HG03066 (cell line): ENCODE results near the gene IFNGR1.
"Not testable (repeated sequence)": the region's sequence is repeated elsewhere in the genome, so short reads cannot be mapped to it uniquely, and the experiment has no call there.

Source experiments
- ATAC-seq: cut with Tn5 transposase; IDR thresholded peaks from one replicate; pipeline ENCODE4 v1.9.1; 2021; ENCODE audit warnings: low read depth; ENCODE audit not compliant: unreplicated experiment

IFNGR1 gene

GRCh38 chr6:137218917-137219663 lies at the start of gene IFNGR1:
IFNGR1 (minus strand) TSS chr6:137219385; CDS start chr6:137219327, 58 bp downstream.
- ATAC-seq: peak; percentile 80

GRCh38 chr6:137268911-137269310 lies 49.7 kb upstream of the IFNGR1 start:
- no peak for ATAC-seq

DNA sequence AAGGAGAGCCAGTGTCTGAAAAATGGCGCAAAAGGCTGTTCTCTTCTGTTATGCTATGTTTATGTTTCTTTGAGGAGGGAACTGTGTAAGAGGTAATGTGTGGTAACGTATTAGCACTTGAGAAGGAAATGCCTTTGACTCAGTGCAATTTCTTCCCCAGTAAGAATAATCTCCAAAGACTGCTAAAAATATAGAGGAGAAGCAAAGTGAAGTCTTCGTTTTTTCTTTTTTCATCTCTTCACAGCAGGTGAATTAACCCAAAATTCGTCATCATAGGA lies 47.1 kb upstream of the IFNGR1 start:
- no peak for ATAC-seq

DNA sequence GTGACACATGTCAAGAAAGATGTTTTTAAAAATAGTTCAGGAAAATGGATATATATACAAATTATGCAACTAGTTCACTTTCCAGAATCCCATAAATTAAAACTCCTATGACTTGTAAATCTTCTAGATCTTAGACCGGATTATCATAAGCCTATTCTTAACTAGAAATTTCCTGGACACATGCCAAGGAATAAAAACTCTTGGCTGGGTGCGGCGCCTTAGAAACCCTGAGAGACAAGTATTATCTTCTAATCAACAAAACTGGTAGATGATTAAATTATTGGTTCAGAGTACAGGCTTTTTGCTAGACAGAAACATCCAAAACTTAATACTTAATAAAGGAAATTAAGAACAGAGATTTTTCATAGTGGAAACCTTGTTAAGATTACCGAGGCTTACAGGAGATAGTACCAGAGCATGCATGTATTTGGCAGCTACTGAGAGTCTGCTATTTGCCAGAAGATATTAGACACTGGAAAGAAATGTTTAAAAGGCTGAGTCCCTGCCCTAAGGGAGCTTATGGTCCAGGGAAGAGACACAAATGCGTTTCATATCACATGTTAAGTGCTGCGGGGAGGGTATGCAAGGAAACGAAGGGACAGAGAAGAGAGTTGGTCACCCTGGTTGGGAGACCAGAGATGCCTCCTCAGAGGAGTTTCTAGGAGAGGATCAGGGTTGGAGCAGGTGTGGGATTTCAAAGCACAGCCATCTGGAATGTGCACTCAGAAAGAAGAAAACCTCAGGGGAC lies 46.5 kb upstream of the IFNGR1 start:
- no peak for ATAC-seq

GRCh38 chr6:137264311-137265075 lies 45.3 kb upstream of the IFNGR1 start:
- ATAC-seq: no peak

GRCh38 chr6:137261761-137262160 lies 42.6 kb upstream of the IFNGR1 start:
- ATAC-seq: peak; percentile 72

GRCh38 chr6:137261361-137261760 lies 42.2 kb upstream of the IFNGR1 start:
- no peak for ATAC-seq

GRCh38 chr6:137260217-137260616 lies 41.0 kb upstream of the IFNGR1 start:
- no peak for ATAC-seq

GRCh38 chr6:137259349-137259748 lies 40.2 kb upstream of the IFNGR1 start:
- no peak for ATAC-seq

- ATAC-seq: peak; percentile 48
Measured at GRCh38 chr6:137258170-137258569, 39.0 kb upstream of the IFNGR1 start.

- no peak for ATAC-seq
Measured at GRCh38 chr6:137256350-137257103, 37.3 kb upstream of the IFNGR1 start.

GRCh38 chr6:137254966-137255365 lies 35.8 kb upstream of the IFNGR1 start:
- ATAC-seq: no peak

- ATAC-seq: not testable (repeated sequence)
Measured at GRCh38 chr6:137254430-137254829, 35.2 kb upstream of the IFNGR1 start.

DNA sequence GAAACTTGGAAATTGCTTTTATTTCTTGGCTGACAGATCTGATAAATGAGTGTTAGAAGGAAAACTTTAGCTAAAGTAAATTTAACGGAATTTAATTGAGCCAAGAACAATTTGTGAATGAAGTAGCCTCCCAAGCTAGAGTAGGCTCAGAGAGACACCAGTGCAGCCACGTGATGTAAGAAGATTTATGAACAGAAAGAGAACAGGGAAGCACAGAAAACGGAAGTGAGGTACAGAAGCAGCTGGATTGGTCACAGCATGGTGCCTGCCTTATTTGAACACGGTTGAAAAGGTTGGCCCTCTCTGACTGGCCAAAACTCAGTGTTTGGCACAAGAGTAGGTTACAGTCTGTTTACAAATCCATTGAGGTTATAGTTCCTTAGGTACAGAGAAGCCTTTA lies 29.5 kb upstream of the IFNGR1 start:
- no peak for ATAC-seq

- ATAC-seq: no peak
Measured at GRCh38 chr6:137247724-137248123, 28.5 kb upstream of the IFNGR1 start.

DNA sequence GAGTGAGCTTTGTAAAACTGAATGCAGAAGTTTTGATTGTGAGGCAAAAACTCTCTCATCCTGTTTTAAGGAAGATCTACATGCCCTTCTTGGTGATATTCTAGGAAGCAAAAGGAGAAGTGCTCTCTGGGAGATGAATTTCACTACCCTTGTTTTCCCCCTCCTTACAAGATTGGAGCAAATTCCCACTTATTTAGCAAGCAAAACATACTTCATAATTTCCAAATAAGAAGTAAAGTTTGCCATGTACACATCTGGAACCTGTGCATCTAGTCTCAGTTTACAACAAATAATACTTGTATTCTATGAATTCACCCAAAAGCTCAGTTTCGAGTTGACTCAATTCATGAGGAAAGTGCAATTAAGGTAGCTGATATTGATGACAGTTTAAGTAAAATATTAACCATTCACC lies 27.6 kb upstream of the IFNGR1 start:
- ATAC-seq: no peak

GRCh38 chr6:137246164-137246563 lies 27.0 kb upstream of the IFNGR1 start:
- ATAC-seq: no peak

- no peak for ATAC-seq
Measured at GRCh38 chr6:137241481-137242038, 22.4 kb upstream of the IFNGR1 start.

- ATAC-seq: no peak
Measured at GRCh38 chr6:137240168-137240567, 21.0 kb upstream of the IFNGR1 start.

DNA sequence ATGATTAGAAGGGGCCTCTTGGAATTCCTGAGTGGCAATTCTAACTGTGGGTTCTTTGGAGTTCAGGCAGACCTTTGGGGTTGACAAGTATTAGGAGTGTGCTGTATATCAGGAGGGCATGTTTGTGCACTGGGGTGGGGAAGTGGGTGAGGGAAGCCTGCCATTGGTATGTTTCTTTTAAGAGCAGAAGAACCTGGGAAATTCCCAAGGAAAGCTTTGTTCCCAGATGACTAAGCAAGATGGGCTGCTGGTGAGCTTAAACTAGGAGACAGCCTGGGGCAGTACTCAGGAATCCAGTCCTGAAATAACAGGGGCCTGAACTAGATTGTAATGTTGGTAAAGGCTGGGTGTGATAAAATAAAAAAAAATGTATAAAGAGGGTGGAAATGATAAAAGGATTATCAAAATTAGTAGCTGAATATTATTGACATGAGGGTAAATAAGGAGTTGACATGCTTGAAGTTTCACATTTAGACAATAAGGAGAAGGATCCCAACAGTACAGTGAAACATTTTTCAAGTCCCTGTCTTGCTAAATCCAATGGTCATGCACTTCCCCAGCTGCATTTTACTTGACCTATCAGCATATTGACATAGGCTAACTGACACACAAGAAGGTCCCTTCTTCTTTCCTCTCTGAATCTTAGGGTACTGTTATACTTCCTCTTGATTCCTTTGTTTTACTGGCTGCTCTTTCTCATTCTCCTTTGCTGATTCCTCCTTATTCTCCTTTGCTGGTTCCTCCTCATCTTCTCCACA lies 18.4 kb upstream of the IFNGR1 start:
- no peak for ATAC-seq
